DOHH2 (cell line): ENCODE data around the gene TMEM248.

ENCODE experiments used
- H3F3A ChIP-seq: fragments of 200-600 bp; sonication (generic), shearing (Covaris generic); 2 replicates; pipeline ENCODE4 v1.6.0; 2016; ENCODE audit warnings: antibody characterized with exemption, mild to moderate bottlenecking; ENCODE audit not compliant: control insufficient read depth, insufficient read depth
- H3K27ac ChIP-seq: fragments of 200-600 bp; sonication (generic); 2 replicates; pipeline ENCODE4 v1.5.1; 2014; ENCODE audit warnings: low read depth, mild to moderate bottlenecking, low read length, moderate library complexity
- H3K27me3 ChIP-seq: fragments of 200-600 bp; sonication (generic); 2 replicates; pipeline ENCODE4 v1.6.1; 2014; ENCODE audit warnings: mild to moderate bottlenecking, low read length, mixed read lengths; ENCODE audit not compliant: control insufficient read depth
- H3K36me3 ChIP-seq: fragments of 200-600 bp; sonication (generic); 2 replicates; pipeline ENCODE4 v1.6.1; 2014; ENCODE audit warnings: mild to moderate bottlenecking, low read length, moderate library complexity, mixed read lengths; ENCODE audit not compliant: control insufficient read depth
- H3K4me1 ChIP-seq: fragments of 200-600 bp; sonication (generic); 2 replicates; pipeline ENCODE4 v1.6.1; 2014; ENCODE audit warnings: mild to moderate bottlenecking, low read length, mixed read lengths; ENCODE audit not compliant: control insufficient read depth
- H3K4me2 ChIP-seq: fragments of 200-600 bp; sonication (generic); 2 replicates; pipeline ENCODE4 v1.6.0; 2014; ENCODE audit warnings: mild to moderate bottlenecking, low read length, moderate library complexity
- H3K4me3 ChIP-seq: fragments of 200-600 bp; sonication (generic); 2 replicates; pipeline ENCODE4 v1.5.1; 2014; ENCODE audit warnings: mild to moderate bottlenecking, low read length, mixed read lengths
- H3K79me2 ChIP-seq: fragments of 200-600 bp; sonication (generic); 2 replicates; pipeline ENCODE4 v1.6.1; 2014; ENCODE audit warnings: mild to moderate bottlenecking, low read length, mixed read lengths; ENCODE audit not compliant: control insufficient read depth
- H3K9me2 ChIP-seq: fragments of 200-600 bp; sonication (generic); replicated peaks from 2 replicates; pipeline ENCODE4 v1.6.1; 2014; ENCODE audit warnings: mild to moderate bottlenecking, low read length, mixed read lengths; ENCODE audit not compliant: control insufficient read depth
- H3K9me3 ChIP-seq: fragments of 200-600 bp; sonication (generic); 2 replicates; pipeline ENCODE4 v1.6.1; 2014; ENCODE audit warnings: antibody characterized with exemption, low read length, mixed read lengths; ENCODE audit not compliant: control insufficient read depth, insufficient read depth
- H4K20me1 ChIP-seq: fragments of 200-600 bp; sonication (generic); 2 replicates; pipeline ENCODE4 v1.6.0; 2014; ENCODE audit warnings: low read depth, mild to moderate bottlenecking, antibody characterized with exemption, low read length, moderate library complexity; ENCODE audit not compliant: control insufficient read depth, insufficient read depth
- CTCF ChIP-seq: fragments of 200-600 bp; sonication (generic); IDR thresholded peaks from one replicate; pipeline ENCODE4 v1.5.1; 2014; ENCODE audit warnings: antibody characterized with exemption, mild to moderate bottlenecking, low read depth, low read length; ENCODE audit not compliant: poor library complexity, severe bottlenecking
- EZH2phosphoT487 ChIP-seq: fragments of 200-600 bp; sonication (generic); IDR thresholded peaks from 2 replicates; pipeline ENCODE4 v1.6.1; 2017; ENCODE audit warnings: borderline replicate concordance, mild to moderate bottlenecking, antibody characterized with exemption, low read length, moderate library complexity, mixed read lengths

TMEM248 gene

GRCh38 chr7:66903360-66904062, 17.5 kb upstream of the TMEM248 start:
- Histone ChIP-seq H3K4me2 (no peak overlapping the region), H3K9me2 (no peaks in the 10 kb centered on the region)

GRCh38 chr7:66904063-66904593, 16.9 kb upstream of the TMEM248 start:
- Histone ChIP-seq H3K27ac (no peak overlapping the region), H4K20me1 (no peaks in the 10 kb centered on the region), H3K4me2 (no peak overlapping the region), H3K36me3 (peaks cover 12% of the 10 kb centered on the region), H3K27me3 (no peaks in the 10 kb centered on the region), H3K4me1 (no peaks in the 10 kb centered on the region), H3K4me3 (no peak overlapping the region), H3F3A (0 out of 2 replicates have a peak, but pooled peaks cover 3% of the 10 kb centered on the region), H3K9me3 (no peaks in the 10 kb centered on the region), H3K9me2 (no peaks in the 10 kb centered on the region), H3K79me2 (no peaks in the 10 kb centered on the region)
- TF ChIP-seq EZH2phosphoT487 = no peak
- no peak for TF ChIP-seq CTCF

More at GRCh38 chr7:66903360-66904062, 17.5 kb upstream of the TMEM248 start:
- H4K20me1 ChIP-seq = no peaks in the 10 kb centered on the region
- H3F3A ChIP-seq = 0 out of 2 replicates have a peak, but pooled peaks cover 3% of the 10 kb centered on the region
- H3K4me3 ChIP-seq = no peak overlapping the region
- no peaks in the 10 kb centered on the region for H3K27me3 ChIP-seq
- H3K4me1 ChIP-seq = no peaks in the 10 kb centered on the region
- no peaks in the 10 kb centered on the region for H3K9me3 ChIP-seq
- H3K79me2 ChIP-seq = no peaks in the 10 kb centered on the region
- H3K27ac ChIP-seq = no peak overlapping the region
- peaks cover 18% of the 10 kb centered on the region for H3K36me3 ChIP-seq
- no peak for TF ChIP-seq CTCF
- TF ChIP-seq EZH2phosphoT487 = no peak

GRCh38 chr7:66905278-66905677, 15.7 kb upstream of the TMEM248 start:
- Histone ChIP-seq H3K4me2 (no peak overlapping the region), H3K36me3 (peaks cover 6% of the 10 kb centered on the region; the same call in 1 of the 2 replicates), H3K9me2 (no peaks in the 10 kb centered on the region), H3K79me2 (no peaks in the 10 kb centered on the region), H3F3A (0 out of 2 replicates have a peak, but pooled peaks cover 3% of the 10 kb centered on the region), H3K4me3 (no peak overlapping the region), H3K27me3 (no peaks in the 10 kb centered on the region), H3K9me3 (no peaks in the 10 kb centered on the region), H3K4me1 (no peaks in the 10 kb centered on the region), H3K27ac (no peak overlapping the region), H4K20me1 (no peaks in the 10 kb centered on the region)
- TF ChIP-seq CTCF (no peak), EZH2phosphoT487 (no peak)
